Lung (tissue), 12 donors: Measurements from ENCODE around the gene DDX24. TPM values are rescaled to one million over a fixed set of nuclear protein-coding genes. Genes with fewer than 3 reads are reported as not detected.

Experiments
- ATAC-seq: fragments of 200-7000 bp; cut with Tn5 transposase; one replicate; pipeline ENCODE4 v1.9.1; 2020; ENCODE audit warnings: moderate number of reproducible peaks; ENCODE audit not compliant: insufficient read depth, low FRiP score
- DNase-seq, 3 donors: peaks; one replicate each; pipeline ENCODE4 v3.0.0-alpha.2; 2013 to 2017
- H3K27ac ChIP-seq, 2 donors: one replicate each; pipeline ENCODE4 v1.5.1; 2013; ENCODE audit warnings: mild to moderate bottlenecking in 2 of 2, moderate library complexity in 2 of 2, control low read depth in 1 of 2, inconsistent platforms in 1 of 2, low read depth in 1 of 2, low read length in 1 of 2
- H3K27me3 ChIP-seq, 3 donors: one replicate each; pipeline ENCODE4 v1.5.1; 2013; ENCODE audit warnings: low read length in 2 of 3; ENCODE audit not compliant: control insufficient read depth in 3 of 3, insufficient read depth in 3 of 3
- H3K36me3 ChIP-seq, 4 donors: one replicate each; pipeline ENCODE4 v1.5.1; 2013; ENCODE audit warnings: low read length in 4 of 4, mild to moderate bottlenecking in 1 of 4, moderate library complexity in 1 of 4; ENCODE audit not compliant: control insufficient read depth in 4 of 4, insufficient read depth in 4 of 4
- H3K4me1 ChIP-seq, 5 donors: one replicate each; pipeline ENCODE4 v1.5.1; 2013; ENCODE audit warnings: low read length in 5 of 5, mild to moderate bottlenecking in 2 of 5, moderate library complexity in 1 of 5; ENCODE audit not compliant: control insufficient read depth in 5 of 5, insufficient read depth in 5 of 5
- H3K4me3 ChIP-seq: one replicate; pipeline ENCODE4 v1.5.1; 2013; ENCODE audit warnings: mild to moderate bottlenecking, control low read depth, moderate library complexity
- H3K9ac ChIP-seq, 2 donors: one replicate each; pipeline ENCODE4 v1.5.1; 2013; ENCODE audit warnings: low read length in 2 of 2, control low read depth in 1 of 2; ENCODE audit not compliant: insufficient read depth in 1 of 2
- H3K9me3 ChIP-seq, 4 donors: one replicate each; pipeline ENCODE4 v1.5.1; 2013; ENCODE audit warnings: low read length in 3 of 4, mild to moderate bottlenecking in 1 of 4, moderate library complexity in 1 of 4; ENCODE audit not compliant: control insufficient read depth in 4 of 4, insufficient read depth in 3 of 4
- CTCF ChIP-seq: IDR thresholded peaks from 2 replicates; pipeline ENCODE4 v1.5.1; 2012; ENCODE audit warnings: mild to moderate bottlenecking; ENCODE audit errors: control extremely low read depth, extremely low read depth
- WGBS, 2 donors: extraction: QIAGEN DNeasy Blood & Tissue Kit; methylation state at CpG; one replicate each; pipeline ENCODE4 v1.1.7; 2013; 5-methylcytosine and 5-hydroxymethylcytosine counted together
- polyA plus RNA-seq, 2 donors: library from polyadenylated mRNA; stranded (reverse); fragments of 200-250 nt; gene quantifications; one replicate each; pipeline ENCODE4 v1.2.1, GENCODE V29; 2013
- total RNA-seq, 2 donors: library from RNA; depleted of rRNA in 1 of 2; stranded (reverse); fragments of >200 nt in 1 of 2; gene quantifications; one replicate each; pipeline ENCODE4 v1.2.1, GENCODE V29; 2014 to 2021
- donor health status: control.
- donor health status: control.
- donor health status: Bipolar disorder and iron deficiency.
- donor health status: healthy.
- donor health status: DM: yes; HTN: yes; CAD: no.

Gene DDX24
- total and polyA plus RNA-seq, 4 donors, result 78.4 to 138 (median 107) TPM

DNA sequence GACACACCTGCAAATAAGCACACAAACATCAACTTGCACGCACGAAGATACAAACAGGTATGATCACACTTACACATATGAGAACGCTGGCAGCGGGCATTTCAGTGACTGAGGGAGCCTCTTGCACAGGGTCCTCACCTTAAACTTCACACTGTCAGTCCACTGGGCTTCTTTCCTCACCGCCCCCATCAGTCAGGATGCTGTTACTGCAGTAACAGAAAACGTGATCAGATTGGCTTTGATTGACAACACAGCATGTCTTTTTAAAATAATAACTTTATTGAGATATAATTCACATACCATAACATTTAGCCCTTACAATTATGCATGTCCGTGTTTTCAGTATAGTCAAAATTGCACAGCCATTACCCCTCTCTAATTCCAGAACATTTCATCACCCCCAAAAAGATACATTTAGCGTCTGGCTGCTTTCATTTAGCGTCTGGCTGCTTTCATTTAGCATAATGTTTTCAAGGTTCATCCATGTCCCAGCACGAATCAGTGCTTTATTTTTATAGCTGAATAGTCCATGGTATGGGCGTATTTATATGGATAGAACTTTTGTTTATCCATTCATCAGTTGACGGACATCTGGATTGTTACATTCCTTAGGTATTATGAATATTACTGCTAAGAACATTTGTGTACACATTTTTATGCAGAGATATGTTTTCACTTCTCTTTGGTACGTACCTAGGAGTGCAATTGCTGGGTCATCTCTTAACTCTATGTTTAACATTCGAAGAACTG is 75.5 kb downstream of the DDX24 start:
- Histone ChIP-seq H3K27me3 (peaks cover 0 to 3% (median 0%) of the 10 kb centered on the region in 3 donors), H3K27ac (no peak overlapping the region), H3K9me3 (no peaks in the 10 kb centered on the region), H3K36me3 (no peaks in the 10 kb centered on the region), H3K4me1 (peaks cover 0 to 2% (median 0%) of the 10 kb centered on the region in 5 donors), H3K4me3 (no peak overlapping the region), H3K9ac (no peak overlapping the region)
- WGBS, 2 donors, result 50 to 58% methylated on average over 14 of the region's 14 CpGs
- no peak for DNase-seq
- no peak for TF ChIP-seq CTCF
- no peak for ATAC-seq

DNA sequence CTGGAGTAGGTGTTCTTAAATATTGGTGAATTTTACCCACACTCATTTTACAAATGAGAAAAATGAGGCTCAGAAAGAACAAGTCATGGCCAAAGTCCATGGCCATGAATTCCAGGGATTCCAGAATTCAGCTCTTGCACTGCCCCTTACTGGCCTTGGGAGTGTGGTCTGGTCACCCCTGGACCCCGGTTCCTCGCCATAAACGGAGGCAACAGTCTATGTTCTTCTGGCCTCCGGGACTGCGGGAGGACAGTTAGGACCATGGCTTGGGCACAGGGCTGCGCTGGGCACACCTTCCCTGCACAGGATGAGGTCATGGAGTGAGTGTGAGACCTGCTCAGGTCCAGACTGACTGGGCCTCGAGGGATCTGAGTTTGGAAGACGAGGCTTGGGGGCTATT is 77.0 kb downstream of the DDX24 start:
- H3K9me3 ChIP-seq, result no peaks in the 10 kb centered on the region
- WGBS, 2 donors, result 77 to 90% methylated on average over 8 of the region's 8 CpGs
- no peak for DNase-seq
- H3K4me1 ChIP-seq, result peaks cover 0 to 2% (median 0%) of the 10 kb centered on the region in 5 donors
- no peak overlapping the region for H3K4me3 ChIP-seq
- peaks cover 0 to 3% (median 0%) of the 10 kb centered on the region in 3 donors for H3K27me3 ChIP-seq
- TF ChIP-seq CTCF, result no peak
- H3K9ac ChIP-seq, result no peak overlapping the region
- no peak for ATAC-seq
- no peaks in the 10 kb centered on the region for H3K36me3 ChIP-seq
- no peak overlapping the region for H3K27ac ChIP-seq

GRCh38 chr14:94003397-94003796 is 77.6 kb downstream of the DDX24 start:
- ATAC-seq (no peak), DNase-seq (no peak)
- Histone ChIP-seq H3K27me3 (peaks cover 0 to 3% (median 0%) of the 10 kb centered on the region in 3 donors), H3K27ac (no peak overlapping the region), H3K4me3 (peak overlapping the region; percentile 5), H3K9ac (no peak overlapping the region), H3K4me1 (peaks cover 0 to 2% (median 0%) of the 10 kb centered on the region in 5 donors), H3K36me3 (no peaks in the 10 kb centered on the region), H3K9me3 (no peaks in the 10 kb centered on the region)
- WGBS, 2 donors, result 83 to 87% methylated on average over 4 of the region's 4 CpGs
- no peak for TF ChIP-seq CTCF
